ENCODE measurements around the gene TMC3.
"Not testable (repeated sequence)": the region's sequence is repeated elsewhere in the genome, so short reads cannot be mapped to it uniquely, and the experiment has no call there.

TMC3 gene

GRCh38 chr15:81373775-81374395, at the start of gene TMC3:
Gene TMC3 (minus strand): TSS chr15:81374213. CDS start chr15:81374077, 136 bp downstream.
- peaks cover 10% of the 10 kb centered on the region for H3K27me3 ChIP-seq (replicated peaks; ENCODE audit: control insufficient read depth, insufficient read depth, low read length)
- H3K9ac ChIP-seq (ENCODE audit: low read length) = no peak within 1 kb of the TSS
- H3K36me3 ChIP-seq (ENCODE audit: control insufficient read depth, insufficient read depth, low read length, severe bottlenecking) = no peaks in the 10 kb centered on the region
- no peaks in the 10 kb centered on the region for H3K9me3 ChIP-seq (ENCODE audit: control insufficient read depth, low read length)
- peak; percentile 4 for DNase-seq (ENCODE audit: low read depth)
- H3K4me1 ChIP-seq (ENCODE audit: control insufficient read depth, insufficient read depth, low read length) = peaks cover 14% of the 10 kb centered on the region
- no peak within 1 kb of the TSS for H3K4me3 ChIP-seq (ENCODE audit: low read length)

DNA sequence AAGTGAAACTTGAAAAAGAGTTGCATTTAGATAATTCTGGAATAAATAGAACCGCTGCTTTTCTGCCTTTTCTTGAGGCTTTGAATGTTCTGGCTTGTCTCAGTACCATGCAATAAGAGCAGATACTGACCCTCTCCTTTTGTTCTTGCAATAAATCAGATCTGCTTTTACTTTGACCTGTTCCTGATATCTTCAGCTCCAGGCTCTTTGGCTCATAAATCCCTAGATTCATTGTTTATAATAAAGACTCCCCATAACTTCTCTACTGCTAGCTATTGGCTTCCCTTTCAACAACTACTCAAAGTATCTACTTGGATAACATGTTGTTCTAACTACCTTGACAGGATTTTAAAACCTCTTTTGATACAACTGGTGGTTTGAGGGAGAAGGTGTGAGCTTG, 47.4 kb upstream of the TMC3 start:
- peaks cover 4% of the 10 kb centered on the region for H3K27me3 ChIP-seq (replicated peaks; ENCODE audit: control insufficient read depth, insufficient read depth, low read length)
- DNase-seq (ENCODE audit: low read depth) = no peak
- H3K4me1 ChIP-seq (ENCODE audit: control insufficient read depth, insufficient read depth, low read length) = no peaks in the 10 kb centered on the region
- no peak overlapping the region for H3K9ac ChIP-seq (ENCODE audit: low read length)
- H3K36me3 ChIP-seq (ENCODE audit: control insufficient read depth, insufficient read depth, low read length, severe bottlenecking) = no peaks in the 10 kb centered on the region
- no peak overlapping the region for H3K4me3 ChIP-seq (ENCODE audit: low read length)
- H3K9me3 ChIP-seq (ENCODE audit: control insufficient read depth, low read length) = no peaks in the 10 kb centered on the region

GRCh38 chr15:81419332-81419943, 45.4 kb upstream of the TMC3 start:
- H3K4me1 ChIP-seq (ENCODE audit: control insufficient read depth, insufficient read depth, low read length) = no peaks in the 10 kb centered on the region
- H3K36me3 ChIP-seq (ENCODE audit: control insufficient read depth, insufficient read depth, low read length, severe bottlenecking) = no peaks in the 10 kb centered on the region
- no peak overlapping the region for H3K9ac ChIP-seq (ENCODE audit: low read length)
- H3K27me3 ChIP-seq (replicated peaks; ENCODE audit: control insufficient read depth, insufficient read depth, low read length) = peaks cover 4% of the 10 kb centered on the region
- H3K9me3 ChIP-seq (ENCODE audit: control insufficient read depth, low read length) = no peaks in the 10 kb centered on the region
- DNase-seq (ENCODE audit: low read depth) = peak; percentile 69
- H3K4me3 ChIP-seq (ENCODE audit: low read length) = no peak overlapping the region

DNA sequence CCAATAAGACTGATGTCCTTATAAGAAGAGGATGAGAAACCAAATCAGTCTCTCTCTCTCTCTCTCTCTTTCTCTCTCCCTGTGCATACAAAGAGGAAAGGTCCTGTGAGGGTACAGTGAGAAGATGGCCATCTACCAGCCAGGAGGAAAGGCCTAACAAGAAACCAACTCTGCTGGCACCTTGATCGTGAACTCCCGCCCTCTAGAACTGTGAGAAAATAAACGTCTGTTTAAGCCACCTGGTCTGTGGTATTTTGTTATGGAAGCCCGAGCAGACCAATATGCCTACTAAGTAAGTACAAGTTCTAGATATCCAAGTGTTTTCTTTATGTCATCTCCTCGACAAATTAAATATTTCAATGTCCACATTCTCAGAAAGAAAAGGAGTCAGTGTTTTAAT, 44.9 kb upstream of the TMC3 start:
- H3K4me3 ChIP-seq (ENCODE audit: low read length) = no peak overlapping the region
- peaks cover 4% of the 10 kb centered on the region for H3K27me3 ChIP-seq (replicated peaks; ENCODE audit: control insufficient read depth, insufficient read depth, low read length)
- no peaks in the 10 kb centered on the region for H3K9me3 ChIP-seq (ENCODE audit: control insufficient read depth, low read length)
- DNase-seq (ENCODE audit: low read depth) = peak; percentile 2
- H3K9ac ChIP-seq (ENCODE audit: low read length) = no peak overlapping the region
- H3K36me3 ChIP-seq (ENCODE audit: control insufficient read depth, insufficient read depth, low read length, severe bottlenecking) = no peaks in the 10 kb centered on the region
- H3K4me1 ChIP-seq (ENCODE audit: control insufficient read depth, insufficient read depth, low read length) = no peaks in the 10 kb centered on the region

DNA sequence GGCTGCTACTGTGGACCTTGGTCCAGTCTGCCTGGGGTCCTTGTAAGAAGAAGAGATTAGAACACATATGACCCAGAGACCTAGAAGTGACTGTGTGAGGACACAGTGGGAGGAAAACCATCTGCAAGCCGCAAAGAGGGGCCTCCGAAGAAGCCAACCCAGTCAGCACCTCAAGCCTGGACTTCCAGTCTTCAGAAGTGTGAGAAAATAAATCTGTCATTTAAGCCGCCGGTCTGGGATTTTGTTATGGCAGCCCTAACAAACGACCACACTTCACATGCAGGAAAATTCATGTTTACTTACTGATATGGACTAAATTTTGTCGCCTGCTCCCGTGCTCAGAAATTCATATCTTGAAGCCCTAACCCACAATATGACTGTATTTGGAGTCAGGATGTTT, 44.4 kb upstream of the TMC3 start:
- DNase-seq (ENCODE audit: low read depth) = no peak
- Histone ChIP-seq H3K4me3 (ENCODE audit: low read length) (no peak overlapping the region), H3K9me3 (ENCODE audit: control insufficient read depth, low read length) (no peaks in the 10 kb centered on the region), H3K4me1 (ENCODE audit: control insufficient read depth, insufficient read depth, low read length) (no peaks in the 10 kb centered on the region), H3K36me3 (ENCODE audit: control insufficient read depth, insufficient read depth, low read length, severe bottlenecking) (no peaks in the 10 kb centered on the region), H3K27me3 (replicated peaks; ENCODE audit: control insufficient read depth, insufficient read depth, low read length) (peaks cover 4% of the 10 kb centered on the region), H3K9ac (ENCODE audit: low read length) (no peak overlapping the region)

- not testable (repeated sequence) for H3K36me3 ChIP-seq (ENCODE audit: control insufficient read depth, insufficient read depth, low read length, severe bottlenecking); H3K27me3 ChIP-seq (replicated peaks; ENCODE audit: control insufficient read depth, insufficient read depth, low read length); H3K4me1 ChIP-seq (ENCODE audit: control insufficient read depth, insufficient read depth, low read length); H3K9me3 ChIP-seq (ENCODE audit: control insufficient read depth, low read length); H3K9ac ChIP-seq (ENCODE audit: low read length); H3K4me3 ChIP-seq (ENCODE audit: low read length); DNase-seq (ENCODE audit: low read depth)
Observed at GRCh38 chr15:81414274-81414968, 40.4 kb upstream of the TMC3 start.

- Histone ChIP-seq H3K27me3 (replicated peaks; ENCODE audit: control insufficient read depth, insufficient read depth, low read length) (peaks cover 4% of the 10 kb centered on the region), H3K4me1 (ENCODE audit: control insufficient read depth, insufficient read depth, low read length) (peaks cover 10% of the 10 kb centered on the region), H3K4me3 (ENCODE audit: low read length) (no peak overlapping the region), H3K9me3 (ENCODE audit: control insufficient read depth, low read length) (no peaks in the 10 kb centered on the region), H3K9ac (ENCODE audit: low read length) (no peak overlapping the region), H3K36me3 (ENCODE audit: control insufficient read depth, insufficient read depth, low read length, severe bottlenecking) (no peaks in the 10 kb centered on the region)
- DNase-seq (ENCODE audit: low read depth) = no peak
Observed at GRCh38 chr15:81413851-81414250, 39.8 kb upstream of the TMC3 start.

DNA sequence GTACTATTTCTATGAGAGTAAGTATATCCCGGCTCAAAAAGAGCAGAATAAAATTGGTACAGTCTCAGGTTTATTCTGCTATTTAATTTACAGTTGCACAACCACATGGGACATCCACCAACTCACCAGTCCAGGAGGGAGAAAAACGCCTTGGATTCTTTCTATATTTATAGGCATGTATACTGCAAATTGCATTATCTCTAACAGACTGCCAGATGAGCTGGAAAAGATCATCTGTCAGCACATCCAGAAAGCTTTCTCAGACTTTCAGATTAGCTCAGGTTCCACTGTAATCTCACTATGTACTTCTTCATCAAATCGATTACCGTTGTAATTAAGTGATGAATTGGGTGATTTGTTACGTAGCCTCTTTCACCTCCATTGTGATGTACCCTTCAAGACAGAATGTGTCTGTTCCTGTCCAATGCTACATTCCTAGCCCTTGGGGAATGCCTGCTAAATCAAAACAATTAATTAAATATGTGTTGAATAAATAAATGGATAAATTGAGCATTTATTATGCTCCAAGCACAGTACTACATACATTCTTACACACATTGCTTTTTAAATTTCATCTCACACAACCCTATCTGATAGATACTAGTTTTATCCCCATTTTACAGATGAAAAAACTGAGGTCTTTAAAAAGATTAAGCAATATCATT, 38.1 kb upstream of the TMC3 start:
- Histone ChIP-seq H3K27me3 (replicated peaks; ENCODE audit: control insufficient read depth, insufficient read depth, low read length) (peaks cover 12% of the 10 kb centered on the region), H3K9me3 (ENCODE audit: control insufficient read depth, low read length) (no peaks in the 10 kb centered on the region), H3K36me3 (ENCODE audit: control insufficient read depth, insufficient read depth, low read length, severe bottlenecking) (no peaks in the 10 kb centered on the region), H3K9ac (ENCODE audit: low read length) (no peak overlapping the region), H3K4me1 (ENCODE audit: control insufficient read depth, insufficient read depth, low read length) (peaks cover 10% of the 10 kb centered on the region), H3K4me3 (ENCODE audit: low read length) (no peak overlapping the region)
- DNase-seq (ENCODE audit: low read depth) = peak; percentile 54

DNA sequence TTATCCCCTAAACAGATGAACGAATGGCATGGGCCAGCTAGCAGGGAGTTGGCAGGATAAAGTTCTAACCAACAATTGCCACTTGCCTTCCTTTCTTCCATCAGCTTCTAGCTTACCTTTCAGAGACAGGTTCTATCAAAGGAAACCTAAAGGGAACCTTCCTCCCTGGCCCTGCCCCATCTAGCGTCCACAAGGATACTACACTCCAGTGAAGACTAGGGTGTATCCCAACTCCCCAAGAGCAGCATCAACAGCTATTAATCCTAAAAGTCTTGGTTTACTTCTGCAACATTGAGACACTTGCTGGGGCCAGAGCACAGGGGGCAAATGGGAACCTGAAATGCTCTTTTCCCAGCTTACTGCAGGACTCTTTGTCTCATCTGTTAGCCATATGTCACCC, 37.0 kb upstream of the TMC3 start:
- no peaks in the 10 kb centered on the region for H3K36me3 ChIP-seq (ENCODE audit: control insufficient read depth, insufficient read depth, low read length, severe bottlenecking)
- peaks cover 13% of the 10 kb centered on the region for H3K27me3 ChIP-seq (replicated peaks; ENCODE audit: control insufficient read depth, insufficient read depth, low read length)
- DNase-seq (ENCODE audit: low read depth) = no peak
- no peaks in the 10 kb centered on the region for H3K9me3 ChIP-seq (ENCODE audit: control insufficient read depth, low read length)
- peaks cover 10% of the 10 kb centered on the region for H3K4me1 ChIP-seq (ENCODE audit: control insufficient read depth, insufficient read depth, low read length)
- H3K9ac ChIP-seq (ENCODE audit: low read length) = no peak overlapping the region
- H3K4me3 ChIP-seq (ENCODE audit: low read length) = no peak overlapping the region

GRCh38 chr15:81410318-81410753, 36.3 kb upstream of the TMC3 start:
- Histone ChIP-seq H3K27me3 (replicated peaks; ENCODE audit: control insufficient read depth, insufficient read depth, low read length) (peaks cover 13% of the 10 kb centered on the region), H3K9me3 (ENCODE audit: control insufficient read depth, low read length) (no peaks in the 10 kb centered on the region), H3K4me3 (ENCODE audit: low read length) (no peak overlapping the region), H3K4me1 (ENCODE audit: control insufficient read depth, insufficient read depth, low read length) (peaks cover 10% of the 10 kb centered on the region), H3K9ac (ENCODE audit: low read length) (no peak overlapping the region), H3K36me3 (ENCODE audit: control insufficient read depth, insufficient read depth, low read length, severe bottlenecking) (no peaks in the 10 kb centered on the region)
- DNase-seq (ENCODE audit: low read depth) = peak; percentile 96

GRCh38 chr15:81407718-81408117, 33.7 kb upstream of the TMC3 start:
- Histone ChIP-seq H3K36me3 (ENCODE audit: control insufficient read depth, insufficient read depth, low read length, severe bottlenecking) (no peaks in the 10 kb centered on the region), H3K9ac (ENCODE audit: low read length) (no peak overlapping the region), H3K4me1 (ENCODE audit: control insufficient read depth, insufficient read depth, low read length) (peaks cover 10% of the 10 kb centered on the region), H3K4me3 (ENCODE audit: low read length) (no peak overlapping the region), H3K27me3 (replicated peaks; ENCODE audit: control insufficient read depth, insufficient read depth, low read length) (peaks cover 13% of the 10 kb centered on the region), H3K9me3 (ENCODE audit: control insufficient read depth, low read length) (no peaks in the 10 kb centered on the region)
- no peak for DNase-seq (ENCODE audit: low read depth)
